GM12891 (cell line): Measurements from ENCODE around the gene PTX4.

ENCODE experiments used
- DNase-seq: peaks from one replicate; pipeline ENCODE4 v3.0.0; 2011; ENCODE audit warnings: low spot score; ENCODE audit not compliant: insufficient read length
- FAIRE-seq: peaks from 2 replicates; lab custom pipeline; 2011; peaks lifted over from hg19 to GRCh38; lab: Jason Lieb, UNC
- PAX5 ChIP-seq: IDR thresholded peaks from 2 replicates; pipeline ENCODE4 v1.6.1; 2011; ENCODE audit warnings: low read length, moderate library complexity, mild to moderate bottlenecking; ENCODE audit not compliant: insufficient read depth, severe bottlenecking
- POLR2A ChIP-seq: IDR thresholded peaks from 2 replicates; pipeline ENCODE4 v1.6.1; 2011; ENCODE audit warnings: low read depth, low read length, control low read depth
- POLR2AphosphoS5 ChIP-seq: IDR thresholded peaks from 2 replicates; pipeline ENCODE4 v1.6.1; 2011; ENCODE audit warnings: low read depth, low read length, control low read depth
- POU2F2 ChIP-seq: IDR thresholded peaks from 2 replicates; pipeline ENCODE4 v1.6.1; 2011; ENCODE audit warnings: low read depth, mild to moderate bottlenecking, control low read depth, low read length, moderate library complexity
- SPI1 ChIP-seq: IDR thresholded peaks from 2 replicates; pipeline ENCODE4 v1.6.1; 2011; ENCODE audit warnings: low read depth, low read length, control low read depth
- TAF1 ChIP-seq: IDR thresholded peaks from 2 replicates; pipeline ENCODE4 v1.6.1; 2011; ENCODE audit warnings: low read depth, low read length, control low read depth

PTX4 gene

DNA sequence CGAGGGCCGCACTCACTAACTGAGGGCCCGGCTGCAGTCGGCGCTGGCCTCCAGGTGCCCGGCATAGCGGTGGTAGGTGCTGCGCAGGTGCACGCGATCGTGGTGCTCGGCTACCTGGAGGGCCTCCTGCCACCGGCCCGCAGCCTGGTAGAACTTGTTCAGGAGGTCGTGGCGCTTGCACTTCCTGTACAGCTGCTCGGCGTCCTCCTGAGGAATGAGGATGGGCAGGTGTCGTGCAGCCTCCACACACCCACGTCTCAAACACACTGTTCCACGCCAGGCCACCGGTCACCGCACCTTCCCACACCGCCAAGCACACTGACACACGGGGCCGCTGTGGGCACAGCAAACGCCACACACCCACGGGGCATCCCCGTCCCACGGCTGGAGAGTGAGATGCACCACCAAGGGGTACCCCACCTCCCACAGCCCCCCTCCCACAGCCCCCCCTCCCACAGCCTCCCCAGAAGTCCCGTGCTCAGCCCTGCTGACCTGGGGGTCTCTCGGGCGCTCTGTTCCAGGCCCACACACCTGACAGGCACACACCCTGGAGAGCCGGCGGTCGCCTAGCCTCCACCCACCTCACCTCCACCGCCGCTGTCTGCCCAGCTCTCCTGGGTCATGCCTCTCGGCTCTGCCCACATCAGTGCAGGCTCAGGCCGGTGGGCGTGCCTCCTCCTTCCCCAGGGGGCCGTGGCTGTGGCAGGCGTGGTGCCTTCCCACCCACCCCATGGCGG lies 37.3 kb upstream of the PTX4 start:
- TF ChIP-seq PAX5: no peak
- TF ChIP-seq POU2F2: no peak
- TF ChIP-seq SPI1: no peak
- TF ChIP-seq POLR2AphosphoS5: no peak
- TF ChIP-seq TAF1: no peak
- no peak for TF ChIP-seq POLR2A
- DNase-seq (no peak), FAIRE-seq (no peak)

- DNase-seq: no peak
- TF ChIP-seq TAF1: no peak
- no peak for TF ChIP-seq POLR2AphosphoS5
- TF ChIP-seq SPI1: no peak
- TF ChIP-seq POLR2A: no peak
- no peak for TF ChIP-seq POU2F2
- TF ChIP-seq PAX5: no peak
- no peak for FAIRE-seq
Measured at GRCh38 chr16:1524366-1524765, 35.6 kb upstream of the PTX4 start.

- no peak for FAIRE-seq
- DNase-seq: no peak
- TF ChIP-seq TAF1 (no peak), PAX5 (no peak), POLR2AphosphoS5 (no peak), POU2F2 (no peak)
Measured at GRCh38 chr16:1523581-1524245, 35.0 kb upstream of the PTX4 start.

DNA sequence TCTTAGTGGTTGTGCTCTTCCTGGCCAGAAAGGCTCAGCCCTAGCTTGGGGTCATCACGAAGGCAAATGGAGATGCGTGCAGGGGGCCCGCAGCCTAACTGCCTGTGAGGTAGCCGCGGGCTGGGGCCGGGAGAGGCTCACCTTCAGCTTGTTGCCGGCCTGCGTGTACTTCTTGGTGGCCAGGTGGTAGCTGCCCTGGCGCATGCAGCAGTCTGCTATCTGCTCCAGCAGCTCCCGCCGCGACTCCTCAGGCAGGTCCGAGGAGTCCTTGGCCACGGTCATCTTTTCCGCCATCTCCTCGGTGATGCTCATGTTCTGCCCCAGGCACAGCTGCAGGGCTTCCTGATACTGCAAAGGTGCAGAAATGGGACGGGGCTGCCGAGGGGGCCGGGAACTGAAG lies 31.7 kb upstream of the PTX4 start:
- TF ChIP-seq POU2F2 (no peak), TAF1 (no peak), POLR2AphosphoS5 (no peak)
- no peak for FAIRE-seq

GRCh38 chr16:1519831-1520230 lies 31.1 kb upstream of the PTX4 start:
- TF ChIP-seq POLR2A: no peak
- TF ChIP-seq TAF1: no peak
- TF ChIP-seq POLR2AphosphoS5: no peak
- TF ChIP-seq SPI1: no peak
- no peak for TF ChIP-seq PAX5
- TF ChIP-seq POU2F2: no peak
- DNase-seq (no peak), FAIRE-seq (no peak)

More for the DNA sequence above, 31.7 kb upstream of the PTX4 start:
- DNase-seq: no peak

- FAIRE-seq (no peak), DNase-seq (no peak)
- TF ChIP-seq PAX5 (no peak), POLR2A (no peak), POLR2AphosphoS5 (no peak), POU2F2 (no peak)
Measured at GRCh38 chr16:1518626-1519135, 29.9 kb upstream of the PTX4 start.

DNA sequence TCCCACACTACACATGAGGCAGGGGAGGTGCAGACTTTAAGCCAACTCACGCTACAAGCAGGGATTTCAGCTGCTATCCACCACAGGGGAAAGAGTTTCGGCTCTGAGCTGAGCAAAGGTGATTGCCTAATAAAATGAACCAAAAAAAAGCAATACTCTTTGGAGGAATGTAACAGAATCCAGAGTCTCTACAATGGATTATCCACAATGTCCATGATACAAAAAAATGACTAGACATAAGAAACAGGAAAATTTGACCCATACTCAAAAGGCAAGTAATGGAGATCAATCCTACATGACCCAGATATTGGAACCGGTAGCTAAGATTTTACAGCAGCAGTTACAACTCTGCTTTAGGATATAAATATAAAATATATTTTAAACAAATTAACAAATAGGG lies 25.8 kb upstream of the PTX4 start:
- TF ChIP-seq PAX5 (no peak), POU2F2 (no peak), POLR2AphosphoS5 (no peak), POLR2A (no peak), SPI1 (no peak), TAF1 (no peak)
- FAIRE-seq (no peak), DNase-seq (no peak)

GRCh38 chr16:1512774-1513173 lies 24.0 kb upstream of the PTX4 start:
- TF ChIP-seq SPI1: no peak
- no peak for TF ChIP-seq POU2F2
- TF ChIP-seq POLR2AphosphoS5: no peak
- no peak for TF ChIP-seq PAX5
- no peak for TF ChIP-seq TAF1
- no peak for TF ChIP-seq POLR2A
- FAIRE-seq (no peak), DNase-seq (no peak)

DNA sequence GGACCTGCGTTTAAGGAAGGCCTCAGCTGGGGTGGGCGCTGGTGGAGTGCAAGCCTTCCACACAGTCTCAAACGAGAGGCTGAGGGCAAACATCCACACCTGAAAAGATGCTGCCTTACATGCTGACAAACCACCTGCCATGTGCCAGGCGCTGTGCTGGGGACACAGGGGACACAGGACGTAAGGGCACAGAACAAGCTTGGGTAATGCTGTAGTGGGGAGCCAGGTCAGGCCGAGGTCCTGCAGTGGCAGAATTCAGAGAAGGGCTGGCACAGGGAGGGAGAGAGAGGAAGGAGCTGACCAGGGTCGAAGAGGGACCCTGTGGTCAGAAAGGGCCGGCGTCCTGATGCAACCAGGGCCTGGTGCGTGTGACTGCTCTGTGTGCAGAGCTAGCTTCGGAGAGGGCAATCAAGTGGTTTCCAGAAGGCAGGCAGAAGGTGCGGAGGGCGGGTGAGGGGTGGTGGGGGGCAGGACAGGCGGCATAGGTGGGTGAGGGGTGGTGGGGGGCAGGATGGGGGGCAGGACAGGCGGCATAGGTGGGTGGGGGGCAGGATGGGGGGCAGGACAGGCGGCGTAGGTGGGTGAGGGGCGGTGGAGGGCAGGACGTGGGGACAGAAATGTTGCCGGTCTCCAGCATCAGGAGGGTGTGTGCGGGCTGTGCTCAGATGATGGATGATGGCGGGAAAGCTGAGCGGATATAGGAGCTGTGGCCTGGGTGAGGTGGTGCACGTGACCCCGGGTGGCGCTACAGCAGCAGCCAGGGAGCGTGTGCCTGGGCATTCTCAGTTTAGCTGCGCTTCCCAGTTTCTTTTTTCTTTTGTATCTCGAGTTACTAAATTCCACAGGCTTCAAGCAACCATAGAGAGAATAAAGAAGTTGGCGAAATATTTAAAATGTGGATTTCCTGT lies 23.2 kb upstream of the PTX4 start:
- no peak for TF ChIP-seq SPI1
- TF ChIP-seq TAF1: no peak
- TF ChIP-seq PAX5: no peak
- peak; percentile 52 for TF ChIP-seq POLR2A
- no peak for TF ChIP-seq POU2F2
- no peak; the same call in 1 of the 2 replicates for TF ChIP-seq POLR2AphosphoS5
- DNase-seq (no peak), FAIRE-seq (no peak)

GRCh38 chr16:1510941-1511351 lies 22.2 kb upstream of the PTX4 start:
- FAIRE-seq: no peak
- TF ChIP-seq POU2F2: no peak
- TF ChIP-seq SPI1: no peak
- TF ChIP-seq PAX5: no peak
- TF ChIP-seq TAF1: no peak
- no peak for TF ChIP-seq POLR2A
- no peak for DNase-seq
